ENCODE data around the gene HYAL3. TPM values are rescaled to one million over a fixed set of nuclear protein-coding genes. Genes with fewer than 3 reads are reported as not detected.

HYAL3 gene
- total and polyA plus RNA-seq, 10 of the 15 experiments (the other 5 are each of a cell fraction or from before 2014, with no cell fraction given) = 0.37 to 4.2 (median 2.8) TPM

DNA sequence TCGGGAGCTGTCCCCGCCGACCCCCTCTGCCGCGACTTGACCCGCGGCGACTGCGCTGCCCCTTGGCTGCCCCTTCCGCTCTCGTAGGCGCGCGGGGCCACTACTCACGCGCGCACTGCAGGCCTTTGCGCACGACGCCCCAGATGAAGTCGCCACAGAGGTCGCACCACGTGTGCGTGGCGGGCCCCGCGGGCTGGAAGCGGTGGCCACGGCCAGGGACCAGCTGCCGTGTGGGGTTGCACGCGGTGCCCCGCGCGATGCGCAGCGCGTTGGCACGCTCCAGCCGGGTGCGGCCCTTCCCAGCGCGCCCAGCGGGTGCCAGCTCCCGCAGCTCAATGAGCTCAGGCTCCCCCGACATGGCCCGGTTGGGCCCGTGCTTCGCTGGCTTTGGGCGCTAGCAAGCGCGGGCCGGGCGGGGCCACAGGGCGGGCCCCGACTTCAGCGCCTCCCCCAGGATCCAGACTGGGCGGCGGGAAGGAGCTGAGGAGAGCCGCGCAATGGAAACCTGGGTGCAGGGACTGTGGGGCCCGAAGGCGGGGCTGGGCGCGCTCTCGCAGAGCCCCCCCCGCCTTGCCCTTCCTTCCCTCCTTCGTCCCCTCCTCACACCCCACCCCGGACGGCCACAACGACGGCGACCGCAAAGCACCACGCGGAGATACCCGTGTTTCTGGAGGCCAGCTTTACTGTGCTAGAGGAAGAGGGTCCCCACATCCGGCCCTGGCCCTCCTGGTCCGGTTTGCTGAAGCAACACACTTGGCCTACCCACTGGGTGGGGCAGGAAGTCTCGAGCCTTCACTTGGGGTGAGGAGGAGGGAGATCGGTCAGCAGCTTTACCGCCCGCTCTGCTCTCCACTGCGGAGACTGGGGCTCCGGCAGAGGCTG, 41.5 kb upstream of the HYAL3 start, which contains the start of gene RASSF1 (continued):
- no peak for TF ChIP-seq FOS (IDR thresholded peaks at IDR 0.05; ENCODE audit: borderline replicate concordance, extremely low read depth, insufficient read length)
- TF ChIP-seq HDGF (IDR thresholded peaks at IDR 0.05) = 0 out of 2 replicates have a peak, but pooled peaks have one; percentile 51
- no peak for TF ChIP-seq PML (IDR thresholded peaks at IDR 0.05; ENCODE audit: low read length)
- peak; percentile 88; the same call in 1 of the 2 replicates for TF ChIP-seq GATAD2B (conservative IDR thresholded peaks at IDR 0.05; ENCODE audit: low read depth)
- TF ChIP-seq, protein P1, sequence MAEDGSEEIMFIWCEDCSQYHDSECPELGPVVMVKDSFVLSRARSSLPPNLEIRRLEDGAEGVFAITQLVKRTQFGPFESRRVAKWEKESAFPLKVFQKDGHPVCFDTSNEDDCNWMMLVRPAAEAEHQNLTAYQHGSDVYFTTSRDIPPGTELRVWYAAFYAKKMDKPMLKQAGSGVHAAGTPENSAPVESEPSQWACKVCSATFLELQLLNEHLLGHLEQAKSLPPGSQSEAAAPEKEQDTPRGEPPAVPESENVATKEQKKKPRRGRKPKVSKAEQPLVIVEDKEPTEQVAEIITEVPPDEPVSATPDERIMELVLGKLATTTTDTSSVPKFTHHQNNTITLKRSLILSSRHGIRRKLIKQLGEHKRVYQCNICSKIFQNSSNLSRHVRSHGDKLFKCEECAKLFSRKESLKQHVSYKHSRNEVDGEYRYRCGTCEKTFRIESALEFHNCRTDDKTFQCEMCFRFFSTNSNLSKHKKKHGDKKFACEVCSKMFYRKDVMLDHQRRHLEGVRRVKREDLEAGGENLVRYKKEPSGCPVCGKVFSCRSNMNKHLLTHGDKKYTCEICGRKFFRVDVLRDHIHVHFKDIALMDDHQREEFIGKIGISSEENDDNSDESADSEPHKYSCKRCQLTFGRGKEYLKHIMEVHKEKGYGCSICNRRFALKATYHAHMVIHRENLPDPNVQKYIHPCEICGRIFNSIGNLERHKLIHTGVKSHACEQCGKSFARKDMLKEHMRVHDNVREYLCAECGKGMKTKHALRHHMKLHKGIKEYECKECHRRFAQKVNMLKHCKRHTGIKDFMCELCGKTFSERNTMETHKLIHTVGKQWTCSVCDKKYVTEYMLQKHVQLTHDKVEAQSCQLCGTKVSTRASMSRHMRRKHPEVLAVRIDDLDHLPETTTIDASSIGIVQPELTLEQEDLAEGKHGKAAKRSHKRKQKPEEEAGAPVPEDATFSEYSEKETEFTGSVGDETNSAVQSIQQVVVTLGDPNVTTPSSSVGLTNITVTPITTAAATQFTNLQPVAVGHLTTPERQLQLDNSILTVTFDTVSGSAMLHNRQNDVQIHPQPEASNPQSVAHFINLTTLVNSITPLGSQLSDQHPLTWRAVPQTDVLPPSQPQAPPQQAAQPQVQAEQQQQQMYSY (CRISPR knock-in tag; IDR thresholded peaks at IDR 0.05) = no peak
- no peak for TF ChIP-seq STAT3 (IDR thresholded peaks at IDR 0.05; ENCODE audit: low read depth, low read length)
- no peak for TF ChIP-seq NFYA (IDR thresholded peaks at IDR 0.05; ENCODE audit: borderline replicate concordance, low read depth, low read length)
- no peak for TF ChIP-seq RAD51 (IDR thresholded peaks at IDR 0.05)
- peak; percentile 74; the same call in 1 of the 2 replicates for TF ChIP-seq SMARCA5 (IDR thresholded peaks at IDR 0.05)
- TF ChIP-seq CEBPB (IDR thresholded peaks at IDR 0.05; ENCODE audit: borderline replicate concordance in 1 of 2, low read depth in 2 of 2, low read length in 2 of 2) = no peak
- TF ChIP-seq, protein P2, sequence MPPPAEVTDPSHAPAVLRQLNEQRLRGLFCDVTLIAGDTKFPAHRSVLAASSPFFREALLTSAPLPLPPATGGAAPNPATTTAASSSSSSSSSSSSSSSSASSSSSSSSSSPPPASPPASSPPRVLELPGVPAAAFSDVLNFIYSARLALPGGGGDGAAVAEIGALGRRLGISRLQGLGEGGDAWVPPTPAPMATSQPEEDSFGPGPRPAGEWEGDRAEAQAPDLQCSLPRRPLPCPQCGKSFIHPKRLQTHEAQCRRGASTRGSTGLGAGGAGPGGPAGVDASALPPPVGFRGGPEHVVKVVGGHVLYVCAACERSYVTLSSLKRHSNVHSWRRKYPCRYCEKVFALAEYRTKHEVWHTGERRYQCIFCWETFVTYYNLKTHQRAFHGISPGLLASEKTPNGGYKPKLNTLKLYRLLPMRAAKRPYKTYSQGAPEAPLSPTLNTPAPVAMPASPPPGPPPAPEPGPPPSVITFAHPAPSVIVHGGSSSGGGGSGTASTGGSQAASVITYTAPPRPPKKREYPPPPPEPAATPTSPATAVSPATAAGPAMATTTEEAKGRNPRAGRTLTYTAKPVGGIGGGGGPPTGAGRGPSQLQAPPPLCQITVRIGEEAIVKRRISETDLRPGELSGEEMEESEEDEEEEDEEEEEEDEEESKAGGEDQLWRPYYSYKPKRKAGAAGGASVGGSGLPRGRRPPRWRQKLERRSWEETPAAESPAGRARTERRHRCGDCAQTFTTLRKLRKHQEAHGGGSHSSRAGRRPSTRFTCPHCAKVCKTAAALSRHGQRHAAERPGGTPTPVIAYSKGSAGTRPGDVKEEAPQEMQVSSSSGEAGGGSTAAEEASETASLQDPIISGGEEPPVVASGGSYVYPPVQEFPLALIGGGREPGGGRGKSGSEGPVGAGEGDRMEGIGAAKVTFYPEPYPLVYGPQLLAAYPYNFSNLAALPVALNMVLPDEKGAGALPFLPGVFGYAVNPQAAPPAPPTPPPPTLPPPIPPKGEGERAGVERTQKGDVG (CRISPR knock-in tag; IDR thresholded peaks at IDR 0.05) = no peak
- no peak for TF ChIP-seq RBBP5 (conservative IDR thresholded peaks at IDR 0.05)
- no peak for TF ChIP-seq SREBF1 (IDR thresholded peaks at IDR 0.05; ENCODE audit: low read length)
- no peak for TF ChIP-seq TBL1XR1 (IDR thresholded peaks at IDR 0.05; ENCODE audit: low read depth, low read length)
- TF ChIP-seq JUND (IDR thresholded peaks at IDR 0.05; ENCODE audit: low read depth, low read length) = no peak
- TF ChIP-seq IKZF1 (conservative IDR thresholded peaks at IDR 0.05) = peak; percentile 68
- TF ChIP-seq YY1 (IDR thresholded peaks at IDR 0.05; ENCODE audit: low read depth, low read length) = 0 out of 2 replicates have a peak, but pooled peaks have one; percentile 8
- no peak for TF ChIP-seq BRCA1 (IDR thresholded peaks at IDR 0.05; ENCODE audit: low read depth, low read length)
- TF ChIP-seq CBFB (IDR thresholded peaks at IDR 0.05; ENCODE audit: low read depth) = no peak; the same call in 1 of the 2 replicates
- TF ChIP-seq, protein P3, sequence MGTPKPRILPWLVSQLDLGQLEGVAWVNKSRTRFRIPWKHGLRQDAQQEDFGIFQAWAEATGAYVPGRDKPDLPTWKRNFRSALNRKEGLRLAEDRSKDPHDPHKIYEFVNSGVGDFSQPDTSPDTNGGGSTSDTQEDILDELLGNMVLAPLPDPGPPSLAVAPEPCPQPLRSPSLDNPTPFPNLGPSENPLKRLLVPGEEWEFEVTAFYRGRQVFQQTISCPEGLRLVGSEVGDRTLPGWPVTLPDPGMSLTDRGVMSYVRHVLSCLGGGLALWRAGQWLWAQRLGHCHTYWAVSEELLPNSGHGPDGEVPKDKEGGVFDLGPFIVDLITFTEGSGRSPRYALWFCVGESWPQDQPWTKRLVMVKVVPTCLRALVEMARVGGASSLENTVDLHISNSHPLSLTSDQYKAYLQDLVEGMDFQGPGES (IDR thresholded peaks at IDR 0.05) = no peak
- peak; percentile 45 for TF ChIP-seq NBN (IDR thresholded peaks at IDR 0.05)
- no peak for TF ChIP-seq ZNF207 (IDR thresholded peaks at IDR 0.05; ENCODE audit: borderline replicate concordance)
- TF ChIP-seq EGR1 (IDR thresholded peaks at IDR 0.05; ENCODE audit: borderline replicate concordance in 1 of 2, low read depth in 2 of 2, low read length in 2 of 2) = peak in 1 of 2 experiments; percentile 23; a peak in 1 of 3 replicates
- no peak for TF ChIP-seq SPI1 (IDR thresholded peaks at IDR 0.05; ENCODE audit: borderline replicate concordance, insufficient read depth, low read depth, low read length)

Data from GM12878 (cell line).